HEK293T (cell line): ENCODE data around the gene IL4R.
"Not testable (repeated sequence)": the region's sequence is repeated elsewhere in the genome, so short reads cannot be mapped to it uniquely, and the experiment has no call there.

Experiments
- CTCF ChIA-PET: fragments of 350-600 bp; formaldehyde crosslinking; extraction: SDS; loops from one replicate; lab custom pipeline; 2021; ENCODE audit warnings: antibody characterized with exemption, inconsistent platforms; lab: Yijun Ruan, JAX
- POLR2A ChIA-PET: fragments of 350-600 bp; formaldehyde crosslinking; extraction: SDS; loops from one replicate; lab custom pipeline; 2020; ENCODE audit warnings: antibody characterized with exemption, inconsistent platforms; lab: Yijun Ruan, JAX
- DNase-seq: peaks from one replicate; pipeline ENCODE4 v3.0.0; 2012; ENCODE audit warnings: mixed read lengths; ENCODE audit errors: extremely low spot score
- ARNT ChIP-seq: fragments of 450-650 bp; IDR thresholded peaks from 2 replicates; pipeline ENCODE4 v1.6.1; 2017; ENCODE audit warnings: mild to moderate bottlenecking
- BHLHE40 ChIP-seq: fragments of 450-650 bp; IDR thresholded peaks from 2 replicates; pipeline ENCODE4 v1.6.1; 2016; ENCODE audit warnings: mild to moderate bottlenecking, moderate library complexity, borderline replicate concordance
- CTBP1 ChIP-seq: fragments of 450-650 bp; IDR thresholded peaks from 2 replicates; pipeline ENCODE4 v1.6.1; 2016; ENCODE audit warnings: borderline replicate concordance
- ELF4 ChIP-seq: fragments of 450-650 bp; IDR thresholded peaks from 2 replicates; pipeline ENCODE4 v1.6.1; 2017; ENCODE audit warnings: antibody characterized with exemption
- FOXA1 ChIP-seq: fragments of 450-650 bp; IDR thresholded peaks from 2 replicates; pipeline ENCODE4 v1.6.1; 2016; ENCODE audit warnings: mild to moderate bottlenecking
- FOXK2 ChIP-seq: fragments of 450-650 bp; IDR thresholded peaks from 2 replicates; pipeline ENCODE4 v1.6.1; 2016; ENCODE audit warnings: mild to moderate bottlenecking
- FOXM1 ChIP-seq: fragments of 450-650 bp; IDR thresholded peaks from 2 replicates; pipeline ENCODE4 v1.6.1; 2017; ENCODE audit warnings: mild to moderate bottlenecking, borderline replicate concordance
- HDGF ChIP-seq: fragments of 450-650 bp; IDR thresholded peaks from 2 replicates; pipeline ENCODE4 v1.6.1; 2017; ENCODE audit warnings: antibody characterized with exemption, borderline replicate concordance
- L3MBTL2 ChIP-seq: fragments of 450-650 bp; conservative IDR thresholded peaks from 2 replicates; pipeline ENCODE4 v1.6.1; 2016; ENCODE audit warnings: mild to moderate bottlenecking
- LEF1 ChIP-seq: fragments of 450-650 bp; IDR thresholded peaks from 2 replicates; pipeline ENCODE4 v1.6.1; 2017; ENCODE audit warnings: mild to moderate bottlenecking, borderline replicate concordance
- NFRKB ChIP-seq: fragments of 450-650 bp; IDR thresholded peaks from 2 replicates; pipeline ENCODE4 v1.6.1; 2016; ENCODE audit warnings: mild to moderate bottlenecking, moderate library complexity
- SP1 ChIP-seq: fragments of 450-650 bp; IDR thresholded peaks from 2 replicates; pipeline ENCODE4 v1.6.1; 2017
- SUZ12 ChIP-seq: fragments of 450-650 bp; IDR thresholded peaks from 2 replicates; pipeline ENCODE4 v1.6.1; 2016; ENCODE audit warnings: mild to moderate bottlenecking
- TARDBP ChIP-seq: fragments of 450-650 bp; IDR thresholded peaks from 2 replicates; pipeline ENCODE4 v1.6.1; 2016
- ZNF384 ChIP-seq: fragments of 450-650 bp; IDR thresholded peaks from 2 replicates; pipeline ENCODE4 v1.6.1; 2016
- TF ChIP-seq, protein P1 (sequence below): fragments of 450-650 bp; IDR thresholded peaks from 2 replicates; pipeline ENCODE4 v1.6.1; 2016

The IL4R gene

DNA sequence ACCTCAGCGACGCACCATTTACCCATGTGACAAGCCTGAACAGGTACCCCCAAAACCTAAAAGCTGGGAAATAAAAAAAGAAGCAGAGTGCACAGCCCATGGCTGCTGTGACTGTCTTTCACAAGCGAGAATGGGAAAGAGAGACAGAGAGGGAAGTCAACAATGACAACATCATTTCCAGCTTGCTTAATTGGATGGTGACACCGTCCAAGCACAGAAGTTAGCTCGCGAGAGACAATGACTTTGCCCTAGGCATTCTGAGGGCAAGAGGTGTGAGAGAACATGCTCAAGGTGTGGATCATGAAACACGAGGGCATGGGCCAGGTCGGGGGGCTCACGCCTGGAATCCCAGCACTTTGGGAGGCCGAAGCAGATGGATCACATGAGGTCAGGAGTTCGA is 25.9 kb upstream of the IL4R start:
- DNase-seq: no peak
- CTCF ChIA-PET: no interaction called here
- POLR2A ChIA-PET: no interaction called here
- TF ChIP-seq LEF1: no peak
- TF ChIP-seq ARNT: no peak
- TF ChIP-seq CTBP1: no peak
- TF ChIP-seq SUZ12: no peak
- TF ChIP-seq BHLHE40: no peak
- TF ChIP-seq FOXM1: no peak
- no peak for TF ChIP-seq L3MBTL2
- TF ChIP-seq, protein P1, sequence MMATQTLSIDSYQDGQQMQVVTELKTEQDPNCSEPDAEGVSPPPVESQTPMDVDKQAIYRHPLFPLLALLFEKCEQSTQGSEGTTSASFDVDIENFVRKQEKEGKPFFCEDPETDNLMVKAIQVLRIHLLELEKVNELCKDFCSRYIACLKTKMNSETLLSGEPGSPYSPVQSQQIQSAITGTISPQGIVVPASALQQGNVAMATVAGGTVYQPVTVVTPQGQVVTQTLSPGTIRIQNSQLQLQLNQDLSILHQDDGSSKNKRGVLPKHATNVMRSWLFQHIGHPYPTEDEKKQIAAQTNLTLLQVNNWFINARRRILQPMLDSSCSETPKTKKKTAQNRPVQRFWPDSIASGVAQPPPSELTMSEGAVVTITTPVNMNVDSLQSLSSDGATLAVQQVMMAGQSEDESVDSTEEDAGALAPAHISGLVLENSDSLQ: no peak
- no peak for TF ChIP-seq NFRKB
- TF ChIP-seq ZNF384: no peak
- TF ChIP-seq TARDBP: no peak
- no peak for TF ChIP-seq FOXK2
- TF ChIP-seq ELF4: no peak
- no peak for TF ChIP-seq HDGF
- TF ChIP-seq FOXA1: no peak
- no peak for TF ChIP-seq SP1

GRCh38 chr16:27288313-27288712 is 25.5 kb upstream of the IL4R start:
- DNase-seq, CTCF ChIA-PET, POLR2A ChIA-PET: not testable (repeated sequence)

DNA sequence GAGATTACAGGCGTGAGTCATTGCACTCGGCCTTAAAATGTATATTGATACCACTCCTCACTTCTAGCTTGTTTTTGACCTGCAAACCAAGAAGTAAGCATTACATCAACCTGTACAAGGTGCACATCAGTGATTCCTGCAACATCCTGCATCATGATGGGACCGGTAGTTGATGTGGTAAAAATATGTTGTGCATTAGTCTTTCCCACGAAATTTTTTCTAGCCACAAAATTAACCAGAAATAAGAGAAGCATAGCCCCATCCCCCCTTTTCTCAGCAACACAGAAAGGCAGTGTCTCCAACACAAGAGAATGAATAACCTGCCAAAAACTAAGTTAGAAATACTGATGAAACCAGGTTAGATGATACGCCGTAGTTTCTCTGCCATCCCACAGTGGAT is 24.1 kb upstream of the IL4R start:
- TF ChIP-seq SP1 (no peak), LEF1 (no peak), SUZ12 (no peak), FOXA1 (no peak), FOXM1 (no peak), L3MBTL2 (no peak), HDGF (no peak), FOXK2 (no peak), BHLHE40 (no peak), CTBP1 (no peak), ARNT (no peak), TARDBP (no peak), NFRKB (no peak), ELF4 (no peak), ZNF384 (no peak)
- TF ChIP-seq, protein P1: no peak
- ChIA-PET CTCF (no interaction called here), POLR2A (no interaction called here)
- DNase-seq: no peak

- POLR2A ChIA-PET: no interaction called here
- CTCF ChIA-PET: interaction anchor here (0.7 kb wide), 1 partner anchor 56 kb away, joined by 3 read pairs; no protein-coding TSS in a partner anchor
These were observed 23.2 kb upstream of the IL4R start for GRCh38 chr16:27290562-27290961.

GRCh38 chr16:27291106-27291505 is 22.7 kb upstream of the IL4R start:
- ChIA-PET CTCF (no interaction called here), POLR2A (no interaction called here)
- TF ChIP-seq ARNT (no peak), FOXK2 (no peak), SP1 (no peak), BHLHE40 (no peak), HDGF (no peak), TARDBP (no peak), L3MBTL2 (no peak), ZNF384 (no peak), SUZ12 (no peak)
- DNase-seq: no peak

More at GRCh38 chr16:27290562-27290961, 23.2 kb upstream of the IL4R start:
- DNase-seq: no peak
- TF ChIP-seq HDGF (no peak), FOXK2 (no peak), ELF4 (no peak), SUZ12 (no peak), NFRKB (no peak), CTBP1 (no peak), SP1 (no peak), ZNF384 (no peak), FOXA1 (no peak)
- TF ChIP-seq, protein P1: no peak

DNA sequence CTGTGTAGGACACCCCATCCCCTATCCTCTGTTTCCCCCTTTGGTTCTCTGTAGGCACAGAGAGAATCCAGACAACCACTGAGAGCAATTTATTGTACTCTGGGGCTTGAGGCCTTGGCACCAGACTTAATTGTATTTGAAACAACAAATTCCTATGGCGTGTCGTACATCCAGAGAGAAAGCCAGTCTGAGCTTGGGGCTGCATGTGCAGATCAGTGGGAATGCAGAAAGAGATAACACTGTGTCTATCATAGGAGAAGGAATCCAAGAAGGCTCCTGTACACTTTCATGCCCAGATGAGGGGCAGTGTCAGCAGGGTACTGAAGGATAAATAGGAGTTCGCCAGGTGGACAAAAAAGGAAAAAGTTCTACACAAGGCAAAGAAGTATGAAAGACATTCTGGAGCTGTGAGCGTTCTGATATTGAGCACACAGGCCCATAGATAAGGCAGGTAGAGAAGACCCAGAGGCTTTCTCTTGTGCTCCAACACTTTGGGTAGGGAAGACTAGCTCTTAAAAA is 22.0 kb upstream of the IL4R start:
- TF ChIP-seq ARNT (no peak), FOXA1 (no peak), LEF1 (no peak), TARDBP (no peak), L3MBTL2 (no peak), BHLHE40 (no peak), NFRKB (no peak), CTBP1 (no peak), SP1 (no peak), SUZ12 (no peak), ZNF384 (no peak), FOXK2 (no peak), ELF4 (no peak), FOXM1 (no peak)
- TF ChIP-seq, protein P1: no peak
- no peak for DNase-seq
- ChIA-PET CTCF (no interaction called here), POLR2A (interaction anchor here (0.6 kb wide), 1 partner anchor 10 kb away, joined by 3 read pairs; no protein-coding TSS in a partner anchor)
